Progenitor cell of endocrine pancreas (in vitro differentiated cells): ENCODE results near the gene MRPS7. TPM values are rescaled to one million over a fixed set of nuclear protein-coding genes. Genes with fewer than 3 reads are reported as not detected.

Source experiments
- DNase-seq: peaks from one replicate; pipeline ENCODE4 v3.0.0; 2021; ENCODE audit warnings: low spot score; ENCODE audit not compliant: unreplicated experiment
- H3K27ac Mint-ChIP-seq: 2 replicates; pipeline ENCODE4 v1.8.0; 2021; ENCODE audit warnings: mild to moderate bottlenecking, moderate library complexity, mixed read lengths
- H3K27me3 Mint-ChIP-seq: 2 replicates; pipeline ENCODE4 v1.8.0; 2021; ENCODE audit warnings: mixed read lengths
- H3K36me3 Mint-ChIP-seq: 2 replicates; pipeline ENCODE4 v1.8.0; 2022; ENCODE audit warnings: mixed read lengths; ENCODE audit not compliant: insufficient read depth
- H3K4me1 Mint-ChIP-seq: 2 replicates; pipeline ENCODE4 v1.8.0; 2021; ENCODE audit warnings: low read depth, mixed read lengths
- H3K4me3 Mint-ChIP-seq: 2 replicates; pipeline ENCODE4 v1.8.0; 2021; ENCODE audit warnings: low read depth, mild to moderate bottlenecking, moderate library complexity, mixed read lengths
- H3K9me3 Mint-ChIP-seq: 2 replicates; pipeline ENCODE4 v1.8.0; 2021; ENCODE audit warnings: low read depth, mixed read lengths
- total RNA-seq: library from RNA; stranded (reverse); gene quantifications from 2 replicates; pipeline ENCODE4 v1.2.1, GENCODE V29; 2021
- TF ChIP-seq, protein P1 (sequence below): fragments of 200-600 bp; sonication (generic); IDR thresholded peaks from one replicate; pipeline ENCODE4 v1.5.0; 2021; ENCODE audit warnings: antibody characterized with exemption, mild to moderate bottlenecking; ENCODE audit not compliant: unreplicated experiment

The MRPS7 gene
- total RNA-seq, 1 donor from 2014 or later, result 59.2 TPM

DNA sequence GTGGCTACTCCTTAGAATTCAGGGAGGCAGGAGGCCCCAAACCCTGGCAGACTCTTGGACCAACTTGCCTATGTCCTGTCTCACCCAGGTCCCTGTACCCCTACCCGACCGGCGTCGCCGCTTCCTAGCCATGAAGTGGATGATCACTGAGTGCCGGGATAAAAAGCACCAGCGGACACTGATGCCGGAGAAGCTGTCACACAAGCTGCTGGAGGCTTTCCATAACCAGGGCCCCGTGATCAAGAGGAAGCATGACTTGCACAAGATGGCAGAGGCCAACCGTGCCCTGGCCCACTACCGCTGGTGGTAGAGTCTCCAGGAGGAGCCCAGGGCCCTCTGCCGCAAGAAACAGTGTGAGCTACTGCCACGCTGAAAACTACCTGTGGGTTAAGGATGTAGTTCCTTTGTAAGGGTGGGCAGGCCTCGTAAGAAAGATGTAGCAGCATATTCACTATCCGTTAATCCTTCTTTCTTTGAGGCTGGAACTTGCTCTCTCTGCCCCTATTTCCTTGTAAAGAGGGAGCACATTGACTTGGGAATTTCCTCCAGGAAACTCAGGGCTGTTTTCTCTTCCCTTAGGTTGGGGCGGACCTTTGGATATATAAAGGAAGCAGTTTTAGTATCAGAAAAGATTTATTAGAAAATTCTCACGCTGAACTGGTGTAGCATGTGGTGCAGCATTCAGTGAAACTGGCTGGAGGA is 4.1 kb downstream of the MRPS7 start:
- peaks cover 22% of the 10 kb centered on the region for H3K4me1 Mint-ChIP-seq
- TF ChIP-seq, protein P1, sequence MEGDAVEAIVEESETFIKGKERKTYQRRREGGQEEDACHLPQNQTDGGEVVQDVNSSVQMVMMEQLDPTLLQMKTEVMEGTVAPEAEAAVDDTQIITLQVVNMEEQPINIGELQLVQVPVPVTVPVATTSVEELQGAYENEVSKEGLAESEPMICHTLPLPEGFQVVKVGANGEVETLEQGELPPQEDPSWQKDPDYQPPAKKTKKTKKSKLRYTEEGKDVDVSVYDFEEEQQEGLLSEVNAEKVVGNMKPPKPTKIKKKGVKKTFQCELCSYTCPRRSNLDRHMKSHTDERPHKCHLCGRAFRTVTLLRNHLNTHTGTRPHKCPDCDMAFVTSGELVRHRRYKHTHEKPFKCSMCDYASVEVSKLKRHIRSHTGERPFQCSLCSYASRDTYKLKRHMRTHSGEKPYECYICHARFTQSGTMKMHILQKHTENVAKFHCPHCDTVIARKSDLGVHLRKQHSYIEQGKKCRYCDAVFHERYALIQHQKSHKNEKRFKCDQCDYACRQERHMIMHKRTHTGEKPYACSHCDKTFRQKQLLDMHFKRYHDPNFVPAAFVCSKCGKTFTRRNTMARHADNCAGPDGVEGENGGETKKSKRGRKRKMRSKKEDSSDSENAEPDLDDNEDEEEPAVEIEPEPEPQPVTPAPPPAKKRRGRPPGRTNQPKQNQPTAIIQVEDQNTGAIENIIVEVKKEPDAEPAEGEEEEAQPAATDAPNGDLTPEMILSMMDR, result no peak
- no peak for DNase-seq
- H3K4me3 Mint-ChIP-seq, result no peak overlapping the region
- no peaks in the 10 kb centered on the region for H3K9me3 Mint-ChIP-seq
- peaks cover 8% of the 10 kb centered on the region for H3K36me3 Mint-ChIP-seq
- no peaks in the 10 kb centered on the region for H3K27me3 Mint-ChIP-seq
- no peak overlapping the region for H3K27ac Mint-ChIP-seq

DNA sequence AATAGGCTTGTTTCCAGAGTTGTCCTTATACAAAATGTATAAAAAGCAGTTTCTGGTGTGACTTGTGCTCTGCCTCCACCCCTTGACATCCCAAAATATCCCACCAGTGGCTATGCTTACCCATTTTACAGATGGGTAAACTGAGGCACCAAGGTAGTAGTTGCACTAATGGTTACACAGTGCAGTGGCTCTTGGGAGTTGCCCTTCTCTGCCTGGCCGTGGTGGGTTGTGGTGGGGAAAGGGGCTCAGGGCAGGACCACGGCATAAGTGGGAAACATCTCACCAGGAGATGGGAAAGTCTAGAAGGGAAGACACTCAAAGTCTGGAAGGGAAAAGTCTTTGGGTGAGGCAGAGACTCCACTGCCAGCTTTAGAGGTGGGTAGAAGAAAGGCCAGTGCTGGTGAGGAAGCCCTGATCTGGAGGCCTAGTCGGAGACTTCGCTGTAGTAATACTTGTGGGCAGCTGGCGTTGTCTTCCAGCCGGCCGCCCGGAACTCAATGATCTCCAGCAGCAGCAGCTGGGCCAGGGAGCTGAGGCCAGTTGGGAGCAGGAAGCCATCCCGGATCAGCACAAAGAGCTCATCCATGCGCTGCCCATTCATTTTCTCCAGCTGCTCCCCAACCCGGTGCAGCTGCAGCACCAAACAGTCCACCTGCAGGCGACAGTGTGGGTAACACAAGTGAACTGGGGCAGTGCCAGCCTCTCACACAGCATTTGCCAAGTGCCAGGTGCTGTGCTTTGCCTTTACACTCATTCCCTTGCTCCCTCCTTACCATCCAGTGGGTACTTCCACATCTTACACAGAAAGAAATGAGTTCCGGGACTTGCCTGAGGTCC is 4.9 kb downstream of the MRPS7 start:
- H3K36me3 Mint-ChIP-seq, result peaks cover 8% of the 10 kb centered on the region
- no peak overlapping the region for H3K27ac Mint-ChIP-seq
- no peaks in the 10 kb centered on the region for H3K9me3 Mint-ChIP-seq
- TF ChIP-seq, protein P1, result no peak
- peaks cover 20% of the 10 kb centered on the region for H3K4me1 Mint-ChIP-seq
- DNase-seq, result no peak
- H3K27me3 Mint-ChIP-seq, result no peaks in the 10 kb centered on the region
- H3K4me3 Mint-ChIP-seq, result no peak overlapping the region

DNA sequence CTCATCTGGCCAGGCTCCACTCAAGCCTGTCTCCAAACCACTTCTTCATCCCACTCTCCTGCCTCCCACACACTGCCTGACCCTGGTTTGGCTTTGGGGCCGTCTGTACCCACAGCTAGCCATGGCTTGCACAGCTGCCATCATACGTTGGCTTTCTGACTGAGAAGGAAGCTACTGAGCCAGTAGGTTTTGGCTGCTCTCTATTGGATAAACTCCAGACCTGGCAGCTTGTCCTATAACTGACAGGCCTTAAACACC is 5.4 kb downstream of the MRPS7 start:
- no peaks in the 10 kb centered on the region for H3K27me3 Mint-ChIP-seq
- H3K4me1 Mint-ChIP-seq, result peaks cover 22% of the 10 kb centered on the region
- H3K4me3 Mint-ChIP-seq, result no peak overlapping the region
- H3K27ac Mint-ChIP-seq, result no peak overlapping the region
- no peaks in the 10 kb centered on the region for H3K9me3 Mint-ChIP-seq
- TF ChIP-seq, protein P1, result no peak
- peaks cover 8% of the 10 kb centered on the region for H3K36me3 Mint-ChIP-seq
- DNase-seq, result no peak

DNA sequence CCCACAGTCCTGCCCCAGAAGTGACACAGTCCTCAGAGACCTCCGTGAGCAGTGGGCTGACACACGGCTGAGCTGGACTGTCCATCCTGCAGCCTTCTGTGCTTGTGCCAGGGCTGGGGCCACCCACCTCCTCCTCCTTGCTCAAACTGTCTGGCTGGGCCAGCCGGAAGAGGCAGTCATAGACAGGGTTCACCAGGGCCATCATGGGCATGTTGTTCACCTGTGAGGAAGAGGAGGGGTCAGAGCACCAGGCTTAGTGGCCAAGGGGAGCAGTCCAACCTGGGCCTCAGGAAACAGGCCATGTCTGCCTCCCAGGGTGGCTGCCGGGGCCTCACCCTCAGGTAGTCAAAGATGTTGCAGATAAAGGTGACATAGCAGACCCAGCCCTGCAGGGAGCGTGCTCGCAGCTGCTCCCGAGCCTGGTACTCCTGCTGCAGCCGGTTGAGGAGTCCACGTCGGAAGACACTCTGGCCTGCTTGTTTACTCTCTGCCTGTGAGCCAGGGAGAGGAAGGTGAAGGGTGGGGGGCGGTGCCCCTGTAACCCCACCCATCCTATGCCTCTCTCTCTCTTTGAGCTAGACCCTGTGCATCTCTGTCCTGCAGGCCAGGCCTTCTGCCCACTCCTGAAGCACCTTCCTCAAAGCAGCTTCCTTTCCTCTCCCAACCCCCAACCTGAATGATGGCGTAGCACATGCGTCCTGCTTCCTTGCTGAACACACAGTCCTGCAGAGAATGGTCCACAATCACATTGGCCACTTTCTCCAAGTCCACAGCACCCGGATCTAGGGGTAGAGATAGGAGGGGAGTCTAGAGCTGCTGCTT is 5.9 kb downstream of the MRPS7 start:
- Mint-ChIP-seq H3K27ac (peak overlapping the region; percentile 7), H3K4me1 (peaks cover 16% of the 10 kb centered on the region), H3K36me3 (peaks cover 8% of the 10 kb centered on the region), H3K9me3 (no peaks in the 10 kb centered on the region), H3K27me3 (no peaks in the 10 kb centered on the region), H3K4me3 (no peak overlapping the region)
- DNase-seq, result no peak
- TF ChIP-seq, protein P1, result peak; percentile 44

DNA sequence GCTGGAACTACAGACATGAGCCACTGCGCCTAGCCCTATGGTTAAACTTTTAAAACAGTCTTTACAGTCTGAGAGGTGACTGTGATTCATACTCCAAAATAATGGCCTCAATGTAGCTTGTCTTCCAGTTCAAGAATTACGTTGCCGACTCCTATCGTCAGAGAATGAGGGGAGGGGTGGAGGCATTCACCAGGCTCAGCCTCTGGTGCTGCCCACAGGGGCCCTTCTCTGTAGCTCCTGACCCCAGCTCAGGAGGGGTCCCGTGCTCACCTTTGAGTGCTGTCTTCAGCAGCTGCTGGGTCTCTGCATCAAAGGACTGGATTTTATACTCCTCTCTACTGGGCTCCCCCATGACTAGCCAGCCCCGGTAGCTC is 8.2 kb downstream of the MRPS7 start:
- peaks cover 14% of the 10 kb centered on the region for H3K4me1 Mint-ChIP-seq
- TF ChIP-seq, protein P1, result no peak
- no peaks in the 10 kb centered on the region for H3K27me3 Mint-ChIP-seq
- peak overlapping the region; percentile 78 for H3K4me3 Mint-ChIP-seq
- H3K27ac Mint-ChIP-seq, result peak overlapping the region; percentile 97
- H3K9me3 Mint-ChIP-seq, result no peaks in the 10 kb centered on the region
- peaks cover 2% of the 10 kb centered on the region for H3K36me3 Mint-ChIP-seq
- DNase-seq, result no peak
